IPS-15b (cell line): Measurements from ENCODE around the gene GP1BB.

ENCODE experiments used
- H3K27me3 ChIP-seq: one replicate; pipeline ENCODE4 v1.6.1; 2013; ENCODE audit warnings: low read length; ENCODE audit not compliant: control insufficient read depth, insufficient read depth
- H3K36me3 ChIP-seq: one replicate; pipeline ENCODE4 v1.6.1; 2013; ENCODE audit warnings: low read length; ENCODE audit not compliant: control insufficient read depth, insufficient read depth
- H3K4me1 ChIP-seq: one replicate; pipeline ENCODE4 v1.6.1; 2013; ENCODE audit warnings: mild to moderate bottlenecking, low read length; ENCODE audit not compliant: control insufficient read depth, insufficient read depth
- H3K4me3 ChIP-seq: one replicate; pipeline ENCODE4 v1.5.1; 2013; ENCODE audit warnings: low read depth, low read length
- H3K9ac ChIP-seq: one replicate; pipeline ENCODE4 v1.6.1; 2013; ENCODE audit warnings: low read depth, mild to moderate bottlenecking, low read length
- H3K9me3 ChIP-seq: one replicate; pipeline ENCODE4 v1.6.1; 2013; ENCODE audit warnings: mild to moderate bottlenecking, low read length; ENCODE audit not compliant: control insufficient read depth, insufficient read depth

GP1BB gene

GRCh38 chr22:19710020-19710768, 13.1 kb upstream of the GP1BB start:
- Histone ChIP-seq H3K4me1 (peaks cover 2% of the 10 kb centered on the region), H3K27me3 (peaks cover 29% of the 10 kb centered on the region), H3K9me3 (no peaks in the 10 kb centered on the region), H3K4me3 (no peak overlapping the region), H3K36me3 (peaks cover 3% of the 10 kb centered on the region), H3K9ac (no peak overlapping the region)

GRCh38 chr22:19710769-19711106, 12.6 kb upstream of the GP1BB start:
- peaks cover 33% of the 10 kb centered on the region for H3K27me3 ChIP-seq
- peaks cover 3% of the 10 kb centered on the region for H3K36me3 ChIP-seq
- H3K4me3 ChIP-seq = no peak overlapping the region
- H3K9me3 ChIP-seq = no peaks in the 10 kb centered on the region
- H3K4me1 ChIP-seq = peaks cover under 1% of the 10 kb centered on the region
- no peak overlapping the region for H3K9ac ChIP-seq

GRCh38 chr22:19713245-19713644, 10.1 kb upstream of the GP1BB start:
- peaks cover 2% of the 10 kb centered on the region for H3K4me1 ChIP-seq
- H3K27me3 ChIP-seq = peaks cover 46% of the 10 kb centered on the region
- no peak overlapping the region for H3K9ac ChIP-seq

GRCh38 chr22:19713650-19714311, 9.6 kb upstream of the GP1BB start:
- Histone ChIP-seq H3K9ac (no peak overlapping the region), H3K36me3 (no peaks in the 10 kb centered on the region), H3K4me1 (peaks cover 2% of the 10 kb centered on the region), H3K9me3 (no peaks in the 10 kb centered on the region), H3K4me3 (no peak overlapping the region), H3K27me3 (peaks cover 49% of the 10 kb centered on the region)

More at GRCh38 chr22:19713245-19713644, 10.1 kb upstream of the GP1BB start:
- Histone ChIP-seq H3K36me3 (no peaks in the 10 kb centered on the region), H3K4me3 (no peak overlapping the region), H3K9me3 (no peaks in the 10 kb centered on the region)

- peak within 1 kb of the TSS; percentile 35 for H3K4me3 ChIP-seq
- no peaks in the 10 kb centered on the region for H3K9me3 ChIP-seq
- H3K9ac ChIP-seq = no peak within 1 kb of the TSS
- peaks cover 56% of the 10 kb centered on the region for H3K27me3 ChIP-seq
- no peaks in the 10 kb centered on the region for H3K36me3 ChIP-seq
- peaks cover 2% of the 10 kb centered on the region for H3K4me1 ChIP-seq
These were observed 8.8 kb upstream of the GP1BB start, which contains the start of gene SEPTIN5 for GRCh38 chr22:19714312-19715187. TSS of gene SEPTIN5 (plus strand) at chr22:19714503. CDS start at chr22:19714589, 86 bp downstream.

GRCh38 chr22:19715188-19715930, 8.0 kb upstream of the GP1BB start:
- peak overlapping the region; percentile 35 for H3K4me3 ChIP-seq
- no peaks in the 10 kb centered on the region for H3K36me3 ChIP-seq
- no peaks in the 10 kb centered on the region for H3K9me3 ChIP-seq
- peaks cover 64% of the 10 kb centered on the region for H3K27me3 ChIP-seq
- peaks cover 2% of the 10 kb centered on the region for H3K4me1 ChIP-seq
- no peak overlapping the region for H3K9ac ChIP-seq

- no peak overlapping the region for H3K4me3 ChIP-seq
- H3K27me3 ChIP-seq = peaks cover 71% of the 10 kb centered on the region
- H3K4me1 ChIP-seq = peaks cover 2% of the 10 kb centered on the region
- no peaks in the 10 kb centered on the region for H3K36me3 ChIP-seq
- no peak overlapping the region for H3K9ac ChIP-seq
- no peaks in the 10 kb centered on the region for H3K9me3 ChIP-seq
These were observed 7.1 kb upstream of the GP1BB start for GRCh38 chr22:19716041-19716828.

- H3K9ac ChIP-seq = no peak overlapping the region
These were observed 6.6 kb upstream of the GP1BB start for GRCh38 chr22:19716829-19717105.

GRCh38 chr22:19717181-19717580, 6.2 kb upstream of the GP1BB start:
- Histone ChIP-seq H3K36me3 (no peaks in the 10 kb centered on the region), H3K9me3 (no peaks in the 10 kb centered on the region), H3K27me3 (peaks cover 77% of the 10 kb centered on the region), H3K9ac (no peak overlapping the region), H3K4me3 (no peak overlapping the region), H3K4me1 (peaks cover 2% of the 10 kb centered on the region)

More at GRCh38 chr22:19716829-19717105, 6.6 kb upstream of the GP1BB start:
- Histone ChIP-seq H3K4me1 (peaks cover 2% of the 10 kb centered on the region), H3K36me3 (no peaks in the 10 kb centered on the region), H3K4me3 (no peak overlapping the region), H3K27me3 (peaks cover 75% of the 10 kb centered on the region), H3K9me3 (no peaks in the 10 kb centered on the region)

GRCh38 chr22:19717691-19718455, 5.5 kb upstream of the GP1BB start:
- H3K9me3 ChIP-seq = no peaks in the 10 kb centered on the region
- peaks cover 82% of the 10 kb centered on the region for H3K27me3 ChIP-seq
- no peak overlapping the region for H3K9ac ChIP-seq
- H3K4me3 ChIP-seq = peak overlapping the region; percentile 50
- no peaks in the 10 kb centered on the region for H3K36me3 ChIP-seq
- peaks cover 2% of the 10 kb centered on the region for H3K4me1 ChIP-seq
